K562 (cell line): ENCODE data around the gene ZDHHC11. TPM values are rescaled to one million over a fixed set of nuclear protein-coding genes. Genes with fewer than 3 reads are reported as not detected.
"Not testable (repeated sequence)": the region's sequence is repeated elsewhere in the genome, so short reads cannot be mapped to it uniquely, and the experiment has no call there.

Source experiments
- ATAC-seq: fragments of 200-7000 bp; cut with Tn5 transposase; 3 replicates; pipeline ENCODE4 v1.9.1; 2020; ENCODE audit warnings: moderate library complexity
- BruUV-seq: library from RNA; stranded (reverse); fragments of 400-500 nt; replicated peaks from 2 replicates; lab custom pipeline; 2021; lab: Mats Ljungman, UMichigan
- CTCF ChIA-PET: fragments of 300-600 bp; formaldehyde crosslinking; extraction: SDS; loops from one replicate; lab custom pipeline; 2021; ENCODE audit warnings: low intra/inter-chr PET ratio; lab: Yijun Ruan, JAX
- POLR2A ChIA-PET: fragments of 300-600, 350-650 bp; sonication (Branson Sonifier 250); formaldehyde crosslinking; extraction: SDS; loops from one replicate; lab custom pipeline; 2021; ENCODE audit warnings: antibody characterized with exemption, inconsistent platforms; lab: Yijun Ruan, JAX
- DNase-seq, 4 experiments: peaks; one replicate each; pipeline versions ENCODE4 v3.0.0 to v3.0.0-alpha.2; 2011 to 2018; ENCODE audit warnings: low spot score in 3 of 4, mixed read lengths in 3 of 4; ENCODE audit errors: extremely low read depth in 1 of 4
- FAIRE-seq: peaks from 2 replicates; lab custom pipeline; 2011; peaks lifted over from hg19 to GRCh38; lab: Jason Lieb, UNC
- H2AFZ ChIP-seq: 2 replicates; pipeline ENCODE4 v1.6.0; 2011; ENCODE audit warnings: low read depth, low read length, control low read depth, inconsistent platforms
- H3K27ac ChIP-seq: fragments of 200-600 bp; 3 replicates; pipeline ENCODE4 v1.8.0; 2011; ENCODE audit warnings: low read depth, mild to moderate bottlenecking, control low read depth, inconsistent platforms, low read length, moderate library complexity, mixed read lengths; ENCODE audit errors: extremely low read depth
- H3K27me3 ChIP-seq, 2 experiments: fragments of 300-600 bp in 1 of 2; 2 replicates in 1 of 2; 3 replicates in 1 of 2; pipeline versions ENCODE4 v1.6.0 to v1.8.0; 2011; ENCODE audit warnings: inconsistent platforms in 2 of 2, low read length in 2 of 2, mild to moderate bottlenecking in 1 of 2, mixed read lengths in 1 of 2, moderate library complexity in 1 of 2; ENCODE audit not compliant: control insufficient read depth in 2 of 2, insufficient read depth in 2 of 2
- H3K36me3 ChIP-seq: fragments of 300-600 bp; 3 replicates; pipeline ENCODE4 v1.8.0; 2011; ENCODE audit warnings: mild to moderate bottlenecking, low read length, inconsistent platforms; ENCODE audit not compliant: control insufficient read depth, insufficient read depth
- H3K4me1 ChIP-seq, 2 experiments: fragments of 200-600 bp in 1 of 2; replicated peaks in 1 of 2; 2 replicates in 1 of 2; 3 replicates in 1 of 2; pipeline versions ENCODE4 v1.5.1 to v1.8.0; 2011; ENCODE audit warnings: inconsistent platforms in 2 of 2, low read length in 2 of 2, mild to moderate bottlenecking in 1 of 2, mixed read lengths in 1 of 2, moderate library complexity in 1 of 2; ENCODE audit not compliant: control insufficient read depth in 2 of 2, insufficient read depth in 2 of 2
- H3K4me2 ChIP-seq: 2 replicates; pipeline ENCODE4 v1.6.1; 2011; ENCODE audit warnings: low read length, control low read depth, inconsistent platforms, mixed read lengths; ENCODE audit not compliant: insufficient read depth
- H3K4me3 ChIP-seq: fragments of 200-600 bp; sonication (generic), shearing (Covaris generic); 2 replicates; pipeline ENCODE4 v1.5.1; 2016; ENCODE audit warnings: control low read depth, inconsistent platforms
- H3K79me2 ChIP-seq: fragments of 200-600 bp; 3 replicates; pipeline ENCODE4 v1.8.0; 2011; ENCODE audit warnings: low read length, inconsistent platforms; ENCODE audit not compliant: control insufficient read depth, insufficient read depth
- H3K9ac ChIP-seq, 2 experiments: 2 replicates each; pipeline versions ENCODE4 v1.6.0 to v1.6.1; 2011; ENCODE audit warnings: low read depth in 2 of 2, low read length in 2 of 2, control low read depth in 1 of 2, inconsistent platforms in 1 of 2, mild to moderate bottlenecking in 1 of 2, mixed read lengths in 1 of 2; ENCODE audit not compliant: insufficient read depth in 1 of 2
- H3K9me1 ChIP-seq: one replicate; pipeline ENCODE4 v1.6.0; 2011; ENCODE audit warnings: inconsistent platforms, mild to moderate bottlenecking, low read length, moderate library complexity; ENCODE audit not compliant: control insufficient read depth, insufficient read depth
- H3K9me3 ChIP-seq: replicated peaks from 2 replicates; pipeline ENCODE4 v1.5.1; 2011; ENCODE audit warnings: low read depth, low read length, inconsistent platforms; ENCODE audit not compliant: control insufficient read depth, insufficient read depth
- H4K20me1 ChIP-seq: replicated peaks from 2 replicates; pipeline ENCODE4 v1.6.1; 2011; ENCODE audit warnings: low read length, inconsistent platforms, mixed read lengths; ENCODE audit not compliant: control insufficient read depth, insufficient read depth
- WGBS: fragments of 100-300 bp; shearing (Covaris generic); methylation state at CpG from one replicate; pipeline ENCODE4 v1.1.6; 2016; ENCODE audit warnings: low coverage, mixed read lengths; ENCODE audit not compliant: insufficient coverage; ENCODE audit errors: missing lambda C conversion rate; 5-methylcytosine and 5-hydroxymethylcytosine counted together
- in situ Hi-C: fragments of 300-500 bp; cut with MboI; formaldehyde crosslinking; loops from 4 replicates; pipeline ENCODE4 v1.15.0; 2018; ENCODE audit warnings: inconsistent platforms, mixed read lengths
- intact Hi-C: fragments of 100-400 bp; cut with micrococcal nuclease; formaldehyde crosslinking; loops from 2 replicates; pipeline ENCODE4 v1.14.2; 2022
- polyA plus RNA-seq, 8 experiments: library from polyadenylated mRNA; depleted of rRNA in 4 of 8; stranded (reverse) in 5 of 8; unstranded in 3 of 8; fragments of >200 nt; fragmentation: Nextera tagmentation in 2 of 8; fragmentation: Illumina TruSeq in 1 of 8; extraction: Ambion mirVana in 2 of 8; extraction: Trizol in 1 of 8; gene quantifications; 2 replicates each; pipeline versions ENCODE4 v1.2.1 to v1.2.3, GENCODE V29; 2011 to 2014; ENCODE audit warnings: inconsistent platforms in 1 of 8, missing spikeins in 1 of 8
- total RNA-seq, 7 experiments: library from RNA; depleted of rRNA in 6 of 7; stranded (reverse); fragments of >200 nt in 6 of 7; fragmentation: Illumina TruSeq in 2 of 7; extraction: Trizol in 2 of 7; gene quantifications; 2 replicates each; pipeline versions ENCODE4 v1.2.1 to v1.2.3, GENCODE V29; 2011 to 2021; ENCODE audit warnings: low replicate concordance in 1 of 7

The ZDHHC11 gene
- total and polyA plus RNA-seq, 9 of the 15 experiments (the other 6 are each of a cell fraction or from before 2014, with no cell fraction given) = 0.07 to 2.3 (median 0.52) TPM

- H3K4me2 ChIP-seq, FAIRE-seq, DNase-seq, H3K36me3 ChIP-seq, H2AFZ ChIP-seq, H3K79me2 ChIP-seq, intact Hi-C loops, H3K9ac ChIP-seq, H3K9me3 ChIP-seq, in situ Hi-C loops, H3K9me1 ChIP-seq, H3K4me3 ChIP-seq, H4K20me1 ChIP-seq, ATAC-seq, POLR2A ChIA-PET, BruUV-seq, CTCF ChIA-PET, H3K27ac ChIP-seq: not testable (repeated sequence)
- WGBS = under 1% methylated on average over 8 of the region's 9 CpGs
- Histone ChIP-seq H3K27me3 (peaks cover 0 to 14% of the 10 kb centered on the region in 2 experiments; a peak in 2 of 5 replicates), H3K4me1 (peaks cover 2 to 29% of the 10 kb centered on the region in 2 experiments; a peak in 3 of 5 replicates)
Measured at GRCh38 chr5:778967-779366, 71.8 kb downstream of the ZDHHC11 start.

- BruUV-seq, H3K9ac ChIP-seq, FAIRE-seq, H3K9me3 ChIP-seq, intact Hi-C loops, H4K20me1 ChIP-seq, H3K9me1 ChIP-seq, H3K79me2 ChIP-seq, DNase-seq, H3K4me2 ChIP-seq, H3K36me3 ChIP-seq, CTCF ChIA-PET, H2AFZ ChIP-seq, POLR2A ChIA-PET, H3K27ac ChIP-seq, ATAC-seq, H3K4me3 ChIP-seq, in situ Hi-C loops: not testable (repeated sequence)
- peaks cover 0 to 15% of the 10 kb centered on the region in 2 experiments; a peak in 2 of 5 replicates for H3K27me3 ChIP-seq
- H3K4me1 ChIP-seq = peaks cover 0 to 26% of the 10 kb centered on the region in 2 experiments; a peak in 3 of 5 replicates
- whole genome bisulfite sequencing = 0% methylated on average over 2 of the region's 6 CpGs
Measured at GRCh38 chr5:778421-778820, 72.4 kb downstream of the ZDHHC11 start.
